Effector memory CD4-positive, alpha-beta T cell (primary cell): ENCODE data around the gene UBR3.

Source experiments
- DNase-seq, 3 donors: peaks; one replicate each; pipeline ENCODE4 v3.0.0-alpha.2; 2020
- H3K27ac ChIP-seq: 2 replicates; pipeline ENCODE4 v1.7.0; 2013; ENCODE audit warnings: mild to moderate bottlenecking, low read length, moderate library complexity; ENCODE audit not compliant: insufficient read depth, poor library complexity, severe bottlenecking
- H3K27me3 ChIP-seq: replicated peaks from 2 replicates; pipeline ENCODE4 v1.7.0; 2013; ENCODE audit warnings: mild to moderate bottlenecking, low read length; ENCODE audit not compliant: insufficient read depth, control insufficient read depth, poor library complexity, severe bottlenecking
- H3K36me3 ChIP-seq: 2 replicates; pipeline ENCODE4 v1.7.0; 2013; ENCODE audit warnings: mild to moderate bottlenecking, low read length, moderate library complexity; ENCODE audit not compliant: control insufficient read depth, insufficient read depth
- H3K4me1 ChIP-seq: 2 replicates; pipeline ENCODE4 v1.7.0; 2013; ENCODE audit warnings: low read length, mild to moderate bottlenecking; ENCODE audit not compliant: control insufficient read depth, insufficient read depth, poor library complexity, severe bottlenecking
- H3K4me3 ChIP-seq: 2 replicates; pipeline ENCODE4 v1.7.0; 2013; ENCODE audit warnings: low read length, low read depth, mild to moderate bottlenecking; ENCODE audit not compliant: insufficient read depth, poor library complexity, severe bottlenecking
- H3K9me3 ChIP-seq: 2 replicates; pipeline ENCODE4 v1.7.0; 2013; ENCODE audit warnings: mild to moderate bottlenecking, low read length, moderate library complexity; ENCODE audit not compliant: control insufficient read depth

The UBR3 gene

GRCh38 chr2:170006587-170007325 lies 179.5 kb downstream of the UBR3 start:
- no peak overlapping the region for H3K4me3 ChIP-seq
- H3K9me3 ChIP-seq, result no peaks in the 10 kb centered on the region
- H3K36me3 ChIP-seq, result peaks cover 19% of the 10 kb centered on the region
- no peaks in the 10 kb centered on the region for H3K27me3 ChIP-seq
- DNase-seq, result no peak
- no peaks in the 10 kb centered on the region for H3K4me1 ChIP-seq
- H3K27ac ChIP-seq, result no peak overlapping the region

- no peak overlapping the region for H3K27ac ChIP-seq
- DNase-seq, result no peak
- peaks cover 14% of the 10 kb centered on the region for H3K36me3 ChIP-seq
- H3K27me3 ChIP-seq, result no peaks in the 10 kb centered on the region
- H3K9me3 ChIP-seq, result no peaks in the 10 kb centered on the region
- H3K4me3 ChIP-seq, result no peak overlapping the region
- H3K4me1 ChIP-seq, result no peaks in the 10 kb centered on the region
These were observed 182.0 kb downstream of the UBR3 start for GRCh38 chr2:170009209-170009608.

- Histone ChIP-seq H3K4me1 (no peaks in the 10 kb centered on the region), H3K4me3 (no peak overlapping the region), H3K36me3 (peaks cover 3% of the 10 kb centered on the region), H3K27me3 (no peaks in the 10 kb centered on the region), H3K9me3 (no peaks in the 10 kb centered on the region), H3K27ac (no peak overlapping the region)
- no peak for DNase-seq
These were observed 185.5 kb downstream of the UBR3 start for GRCh38 chr2:170012773-170013172.

- Histone ChIP-seq H3K27me3 (no peaks in the 10 kb centered on the region), H3K27ac (no peak overlapping the region), H3K4me3 (no peak overlapping the region), H3K4me1 (no peaks in the 10 kb centered on the region), H3K9me3 (no peaks in the 10 kb centered on the region), H3K36me3 (peaks cover 3% of the 10 kb centered on the region)
- no peak for DNase-seq
These were observed 186.7 kb downstream of the UBR3 start for GRCh38 chr2:170013802-170014551.

- Histone ChIP-seq H3K9me3 (no peaks in the 10 kb centered on the region), H3K27me3 (no peaks in the 10 kb centered on the region), H3K4me3 (no peak overlapping the region), H3K27ac (no peak overlapping the region), H3K4me1 (no peaks in the 10 kb centered on the region), H3K36me3 (peaks cover 3% of the 10 kb centered on the region)
- DNase-seq, result no peak
These were observed 187.5 kb downstream of the UBR3 start for GRCh38 chr2:170014769-170015168.

- no peaks in the 10 kb centered on the region for H3K9me3 ChIP-seq
- DNase-seq, result no peak
- H3K4me3 ChIP-seq, result no peak overlapping the region
- H3K27me3 ChIP-seq, result no peaks in the 10 kb centered on the region
- H3K4me1 ChIP-seq, result no peaks in the 10 kb centered on the region
- peaks cover 2% of the 10 kb centered on the region for H3K36me3 ChIP-seq
- no peak overlapping the region for H3K27ac ChIP-seq
These were observed 190.7 kb downstream of the UBR3 start for GRCh38 chr2:170017860-170018532.

- H3K4me3 ChIP-seq, result no peak overlapping the region
- no peaks in the 10 kb centered on the region for H3K36me3 ChIP-seq
- no peaks in the 10 kb centered on the region for H3K27me3 ChIP-seq
- H3K4me1 ChIP-seq, result no peaks in the 10 kb centered on the region
- H3K27ac ChIP-seq, result no peak overlapping the region
- DNase-seq, result no peak
- H3K9me3 ChIP-seq, result no peaks in the 10 kb centered on the region
These were observed 192.0 kb downstream of the UBR3 start for GRCh38 chr2:170019060-170019805.

GRCh38 chr2:170020777-170021176 lies 193.5 kb downstream of the UBR3 start:
- Histone ChIP-seq H3K27ac (no peak overlapping the region), H3K4me1 (no peaks in the 10 kb centered on the region), H3K4me3 (no peak overlapping the region), H3K9me3 (no peaks in the 10 kb centered on the region), H3K36me3 (no peaks in the 10 kb centered on the region), H3K27me3 (no peaks in the 10 kb centered on the region)
- DNase-seq, result no peak

GRCh38 chr2:170022692-170023091 lies 195.4 kb downstream of the UBR3 start:
- Histone ChIP-seq H3K27me3 (no peaks in the 10 kb centered on the region), H3K4me3 (no peak overlapping the region), H3K4me1 (no peaks in the 10 kb centered on the region), H3K9me3 (no peaks in the 10 kb centered on the region), H3K36me3 (no peaks in the 10 kb centered on the region), H3K27ac (no peak overlapping the region)
- no peak for DNase-seq
